GM12878 (cell line): Measurements from ENCODE around the gene CCSER2.

ENCODE experiments used
- BMI1 ChIP-seq: fragments of 450-650 bp; IDR thresholded peaks from 2 replicates; pipeline ENCODE4 v1.6.1; 2016; ENCODE audit warnings: mild to moderate bottlenecking, moderate library complexity, borderline replicate concordance
- BRCA1 ChIP-seq: IDR thresholded peaks from 2 replicates; pipeline ENCODE4 v1.6.1; 2011; ENCODE audit warnings: low read depth, low read length, improper control_type of control experiment
- GABPA ChIP-seq: IDR thresholded peaks from 2 replicates; pipeline ENCODE4 v1.6.1; 2014; ENCODE audit warnings: antibody characterized with exemption, low read depth, mild to moderate bottlenecking, inconsistent platforms
- RAD51 ChIP-seq: fragments of 450-650 bp; IDR thresholded peaks from 2 replicates; pipeline ENCODE4 v1.6.1; 2016; ENCODE audit warnings: moderate library complexity, mild to moderate bottlenecking, inconsistent platforms
- TF ChIP-seq, protein P1 (sequence below), 3 experiments: IDR thresholded peaks in 2 of 3; conservative IDR thresholded peaks in 1 of 3; 2 replicates each; pipeline ENCODE4 v1.5.1; 2011; ENCODE audit warnings: low read depth in 3 of 3, low read length in 3 of 3, mild to moderate bottlenecking in 3 of 3, control low read depth in 2 of 3, moderate library complexity in 2 of 3, inconsistent platforms in 1 of 3, mixed read lengths in 1 of 3; ENCODE audit not compliant: control insufficient read depth in 2 of 3, insufficient read depth in 1 of 3; ENCODE audit errors: extremely low read depth in 1 of 3

DNA sequence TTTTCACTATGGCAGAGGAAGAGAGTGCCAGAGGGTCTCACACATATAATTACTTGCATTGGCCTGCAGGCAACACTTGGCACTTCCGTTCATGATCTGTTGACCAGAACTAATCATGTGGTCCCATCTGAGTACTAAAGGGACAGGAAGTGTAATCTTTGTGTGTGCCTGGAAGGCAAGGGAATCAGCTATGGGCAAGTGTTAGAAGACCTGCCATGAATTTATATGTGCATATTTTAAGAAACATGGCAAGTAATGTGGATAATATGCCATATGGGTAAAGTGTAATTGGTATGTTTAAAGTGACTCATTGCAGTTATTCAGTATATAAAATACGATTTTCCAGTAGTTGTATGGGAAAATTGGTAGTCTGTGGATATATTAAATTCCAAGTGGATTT is 46.1 kb downstream of the CCSER2 start:
- TF ChIP-seq RAD51, result no peak
- TF ChIP-seq, protein P1, sequence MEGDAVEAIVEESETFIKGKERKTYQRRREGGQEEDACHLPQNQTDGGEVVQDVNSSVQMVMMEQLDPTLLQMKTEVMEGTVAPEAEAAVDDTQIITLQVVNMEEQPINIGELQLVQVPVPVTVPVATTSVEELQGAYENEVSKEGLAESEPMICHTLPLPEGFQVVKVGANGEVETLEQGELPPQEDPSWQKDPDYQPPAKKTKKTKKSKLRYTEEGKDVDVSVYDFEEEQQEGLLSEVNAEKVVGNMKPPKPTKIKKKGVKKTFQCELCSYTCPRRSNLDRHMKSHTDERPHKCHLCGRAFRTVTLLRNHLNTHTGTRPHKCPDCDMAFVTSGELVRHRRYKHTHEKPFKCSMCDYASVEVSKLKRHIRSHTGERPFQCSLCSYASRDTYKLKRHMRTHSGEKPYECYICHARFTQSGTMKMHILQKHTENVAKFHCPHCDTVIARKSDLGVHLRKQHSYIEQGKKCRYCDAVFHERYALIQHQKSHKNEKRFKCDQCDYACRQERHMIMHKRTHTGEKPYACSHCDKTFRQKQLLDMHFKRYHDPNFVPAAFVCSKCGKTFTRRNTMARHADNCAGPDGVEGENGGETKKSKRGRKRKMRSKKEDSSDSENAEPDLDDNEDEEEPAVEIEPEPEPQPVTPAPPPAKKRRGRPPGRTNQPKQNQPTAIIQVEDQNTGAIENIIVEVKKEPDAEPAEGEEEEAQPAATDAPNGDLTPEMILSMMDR (IDR thresholded peaks at IDR 0.05 in 2 of 3, conservative IDR thresholded peaks at IDR 0.05 in 1 of 3; ENCODE audit: control insufficient read depth in 2 of 3, extremely low read depth in 1 of 3, insufficient read depth in 1 of 3, low read depth in 3 of 3, low read length in 3 of 3), result no peak
- TF ChIP-seq GABPA, result no peak
- no peak for TF ChIP-seq BMI1
- TF ChIP-seq BRCA1, result no peak
